ENCODE results near the gene KCNJ12. TPM values are rescaled to one million over a fixed set of nuclear protein-coding genes. Genes with fewer than 3 reads are reported as not detected.

KCNJ12 gene
- total RNA-seq, 1 experiment from 2014 or later, result 5.8 TPM

GRCh38 chr17:21359483-21359840 is 16.7 kb upstream of the KCNJ12 start:
- no TSS peak for BruUV-seq (replicated peaks)
- intact Hi-C loops (cut with micrococcal nuclease), result no loop called here
- CTCF ChIA-PET, result no interaction called here

More at GRCh38 chr17:21359483-21359840, 16.7 kb upstream of the KCNJ12 start:
- Histone ChIP-seq H4K20me1 (ENCODE audit: insufficient read depth) (no peaks in the 10 kb centered on the region), H3K9me2 (ENCODE audit: insufficient read depth) (no peaks in the 10 kb centered on the region), H3K79me2 (ENCODE audit: insufficient read depth, low read length) (no peaks in the 10 kb centered on the region), H3K9ac (ENCODE audit: low read length) (0 out of 2 replicates have a peak overlapping the region, but pooled peaks have one; percentile 14), H3K27ac (ENCODE audit: low read depth, low read length) (no peak overlapping the region), H3K36me3 (ENCODE audit: control insufficient read depth in 1 of 2, insufficient read depth in 2 of 2, low read length in 2 of 2) (no peaks in the 10 kb centered on the region), H2AFZ (ENCODE audit: low read depth, low read length, poor library complexity, severe bottlenecking) (no peak overlapping the region), H3K27me3 (ENCODE audit: insufficient read depth, low read length) (no peaks in the 10 kb centered on the region), H3K4me3 (replicated peaks in 1 of 2; ENCODE audit: low read depth in 1 of 2, low read length in 2 of 2) (no peak overlapping the region), H3K9me3 (ENCODE audit: control insufficient read depth in 1 of 2, insufficient read depth in 1 of 2, low read depth in 1 of 2, low read length in 2 of 2) (no peaks in the 10 kb centered on the region), H3K4me1 (ENCODE audit: control insufficient read depth in 1 of 2, insufficient read depth in 2 of 2, low read length in 2 of 2) (peaks cover 8 to 11% of the 10 kb centered on the region in 2 experiments), H3K4me2 (ENCODE audit: low read length) (0 out of 2 replicates have a peak overlapping the region, but pooled peaks have one; percentile 54)
- POLR2A ChIA-PET, result no interaction called here
- DNase-seq (ENCODE audit: low read depth, low spot score) (no peak), ATAC-seq (peak; percentile 22; the same call in 1 of the 2 replicates)
- RAD21 ChIA-PET (ENCODE audit: low non-redundant PET in 1 of 2, low total read pairs in 2 of 2, uncharacterized antibody in 2 of 2, unreplicated experiment in 2 of 2), result no interaction called here
- TF ChIP-seq EGR1 (IDR thresholded peaks at IDR 0.05; ENCODE audit: low read depth), result no peak
- TF ChIP-seq YY1 (IDR thresholded peaks at IDR 0.05; ENCODE audit: extremely low read depth, insufficient replicate concordance, low read depth, low read length), result no peak
- TF ChIP-seq ZNF274 (IDR thresholded peaks at IDR 0.05; ENCODE audit: low read depth, low read length), result no peak
- no peak for TF ChIP-seq SRF (IDR thresholded peaks at IDR 0.05; ENCODE audit: low read depth)
- no peak for TF ChIP-seq CTCF (IDR thresholded peaks at IDR 0.05 in 2 of 3, conservative IDR thresholded peaks at IDR 0.05 in 1 of 3; ENCODE audit: borderline replicate concordance in 1 of 3, insufficient read depth in 1 of 3, low read depth in 2 of 3, low read length in 2 of 3)
- TF ChIP-seq ZFX (IDR thresholded peaks at IDR 0.05), result no peak
- TF ChIP-seq SIN3A (IDR thresholded peaks at IDR 0.05; ENCODE audit: low read depth), result no peak
- TF ChIP-seq FOSL1 (IDR thresholded peaks at IDR 0.05; ENCODE audit: low read depth), result no peak
- TF ChIP-seq ZBTB33 (IDR thresholded peaks at IDR 0.05; ENCODE audit: extremely low read depth, insufficient replicate concordance, low read length), result no peak
- no peak for TF ChIP-seq POLR2AphosphoS5 (IDR thresholded peaks at IDR 0.05; ENCODE audit: low read depth, low read length)
- no peak for TF ChIP-seq CEBPB (IDR thresholded peaks at IDR 0.05; ENCODE audit: low read depth)
- TF ChIP-seq POLR2A (IDR thresholded peaks at IDR 0.05; ENCODE audit: borderline replicate concordance, extremely low read depth, insufficient read depth, insufficient read length), result no peak
- no peak for TF ChIP-seq TCF7L2 (IDR thresholded peaks at IDR 0.05; ENCODE audit: borderline replicate concordance, extremely low read depth, insufficient read depth, insufficient read length)
- TF ChIP-seq MAX (IDR thresholded peaks at IDR 0.05), result no peak
- TF ChIP-seq EZH2 (IDR thresholded peaks at IDR 0.05), result no peak
- no peak for TF ChIP-seq SP1 (IDR thresholded peaks at IDR 0.05; ENCODE audit: low read depth)
- no peak for TF ChIP-seq REST (IDR thresholded peaks at IDR 0.05; ENCODE audit: low read depth)
- TF ChIP-seq CBX3 (IDR thresholded peaks at IDR 0.05; ENCODE audit: low read depth), result no peak
- no peak for TF ChIP-seq ATF3 (IDR thresholded peaks at IDR 0.05)
- no peak for TF ChIP-seq ELF1 (IDR thresholded peaks at IDR 0.05; ENCODE audit: borderline replicate concordance, low read depth)

All from HCT116 (cell line).